GM21381 (cell line): Measurements from ENCODE around the gene ARSK.

Experiments
- ATAC-seq: cut with Tn5 transposase; IDR thresholded peaks from one replicate; pipeline ENCODE4 v1.9.1; 2021; ENCODE audit warnings: mild to moderate bottlenecking, moderate library complexity; ENCODE audit not compliant: unreplicated experiment

Gene ARSK, protein sequence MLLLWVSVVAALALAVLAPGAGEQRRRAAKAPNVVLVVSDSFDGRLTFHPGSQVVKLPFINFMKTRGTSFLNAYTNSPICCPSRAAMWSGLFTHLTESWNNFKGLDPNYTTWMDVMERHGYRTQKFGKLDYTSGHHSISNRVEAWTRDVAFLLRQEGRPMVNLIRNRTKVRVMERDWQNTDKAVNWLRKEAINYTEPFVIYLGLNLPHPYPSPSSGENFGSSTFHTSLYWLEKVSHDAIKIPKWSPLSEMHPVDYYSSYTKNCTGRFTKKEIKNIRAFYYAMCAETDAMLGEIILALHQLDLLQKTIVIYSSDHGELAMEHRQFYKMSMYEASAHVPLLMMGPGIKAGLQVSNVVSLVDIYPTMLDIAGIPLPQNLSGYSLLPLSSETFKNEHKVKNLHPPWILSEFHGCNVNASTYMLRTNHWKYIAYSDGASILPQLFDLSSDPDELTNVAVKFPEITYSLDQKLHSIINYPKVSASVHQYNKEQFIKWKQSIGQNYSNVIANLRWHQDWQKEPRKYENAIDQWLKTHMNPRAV

DNA sequence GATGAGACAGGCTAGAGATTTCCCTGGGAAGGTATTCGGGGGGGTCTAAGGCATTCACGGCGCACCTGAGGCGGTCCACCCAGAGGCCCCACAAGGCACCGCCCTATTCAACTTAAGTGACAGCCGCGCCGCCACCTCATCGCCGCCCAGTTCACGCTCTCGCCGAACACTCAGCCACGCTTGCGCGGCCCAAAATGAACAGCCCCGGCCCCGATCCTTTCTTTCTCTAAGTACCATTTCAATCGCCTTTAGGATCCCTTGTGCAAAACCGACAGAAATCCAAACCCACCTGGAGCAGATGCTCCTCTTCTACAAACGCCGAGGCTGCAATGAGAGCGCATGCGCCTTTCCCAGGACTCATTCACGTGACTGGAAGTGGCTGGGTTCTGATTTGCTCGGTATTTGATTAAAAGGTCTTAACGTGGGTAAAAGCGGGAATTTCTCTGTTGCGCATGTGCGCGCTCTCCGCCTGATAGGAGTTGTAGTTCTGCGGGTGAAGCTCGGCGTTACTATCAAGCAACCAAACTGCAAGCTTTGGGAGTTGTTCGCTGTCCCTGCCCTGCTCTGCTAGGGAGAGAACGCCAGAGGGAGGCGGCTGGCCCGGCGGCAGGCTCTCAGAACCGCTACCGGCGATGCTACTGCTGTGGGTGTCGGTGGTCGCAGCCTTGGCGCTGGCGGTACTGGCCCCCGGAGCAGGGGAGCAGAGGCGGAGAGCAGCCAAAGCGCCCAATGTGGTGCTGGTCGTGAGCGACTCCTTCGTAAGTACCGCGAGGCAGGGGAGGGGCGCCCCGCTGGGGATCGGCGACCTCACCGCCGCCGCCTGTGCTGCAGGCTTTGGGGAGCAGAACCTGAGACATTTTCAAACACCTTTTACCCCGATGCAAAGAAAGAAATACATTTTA is at the start of gene ARSK, which contains the start of gene SKIC3:
TSS of gene ARSK (plus strand) at position 455 of the 902 bp plus-strand sequence. CDS start at position 633, 178 bp downstream.
TSS of gene SKIC3 (minus strand) at position 331 of the 902 bp plus-strand sequence. CDS start 7,827 bp downstream, outside the sequence.
- ATAC-seq: peak; percentile 91

DNA sequence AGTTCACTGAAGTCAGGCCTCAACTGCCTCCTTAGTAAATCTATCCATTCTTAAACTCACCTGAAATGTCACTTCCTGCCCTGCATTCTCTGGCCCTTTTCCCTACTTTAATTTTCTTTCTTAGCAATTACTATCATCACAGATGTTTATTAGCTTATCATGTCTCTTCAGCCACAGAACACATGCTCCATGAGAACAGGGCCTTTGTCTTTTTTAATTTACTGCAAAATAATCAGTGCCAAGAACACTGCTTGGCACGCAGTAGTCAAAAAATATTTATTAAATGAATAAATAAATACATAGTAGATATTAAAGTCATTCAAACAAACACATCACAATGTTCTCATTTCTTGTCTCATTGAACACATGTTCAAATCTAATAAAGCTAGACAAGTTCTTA is 46.4 kb upstream of the ARSK start:
- ATAC-seq: no peak

DNA sequence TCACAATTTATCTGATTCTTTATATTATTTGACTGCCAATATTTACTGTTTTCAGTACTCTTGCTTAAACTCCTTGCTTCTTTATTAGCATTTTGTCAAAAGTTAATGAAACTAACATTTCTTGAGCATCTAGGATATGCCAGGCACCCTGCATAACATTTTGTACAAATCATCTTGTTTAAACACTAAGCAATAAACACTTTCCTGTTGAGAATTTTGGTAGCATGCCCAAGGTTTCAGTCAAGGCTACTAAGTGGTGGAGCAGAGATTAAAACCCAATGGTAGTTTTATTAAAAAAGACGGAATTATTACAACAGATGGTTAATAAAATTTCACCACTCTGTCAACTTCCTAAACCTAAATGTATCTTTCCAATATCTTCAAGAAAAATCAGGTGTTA is 43.3 kb upstream of the ARSK start:
- ATAC-seq: no peak

DNA sequence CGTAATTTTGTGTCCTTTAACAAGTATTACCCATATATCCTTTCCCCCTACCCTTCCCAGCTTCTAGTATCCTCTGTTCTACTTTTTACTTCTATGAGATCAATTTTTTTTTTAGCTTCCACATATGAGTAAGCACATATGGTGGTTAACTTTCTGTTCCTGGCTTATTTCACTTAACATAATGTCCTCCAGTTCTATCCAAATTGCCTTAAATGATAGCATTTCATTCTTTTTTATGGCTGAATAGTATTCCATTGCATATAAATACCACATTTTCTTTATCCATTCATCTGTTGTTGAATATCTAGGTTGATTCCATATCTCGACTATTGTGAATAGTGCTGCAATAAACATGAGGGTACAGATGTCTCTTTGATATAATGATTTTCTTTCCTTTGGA is 36.5 kb upstream of the ARSK start:
- ATAC-seq: no peak

DNA sequence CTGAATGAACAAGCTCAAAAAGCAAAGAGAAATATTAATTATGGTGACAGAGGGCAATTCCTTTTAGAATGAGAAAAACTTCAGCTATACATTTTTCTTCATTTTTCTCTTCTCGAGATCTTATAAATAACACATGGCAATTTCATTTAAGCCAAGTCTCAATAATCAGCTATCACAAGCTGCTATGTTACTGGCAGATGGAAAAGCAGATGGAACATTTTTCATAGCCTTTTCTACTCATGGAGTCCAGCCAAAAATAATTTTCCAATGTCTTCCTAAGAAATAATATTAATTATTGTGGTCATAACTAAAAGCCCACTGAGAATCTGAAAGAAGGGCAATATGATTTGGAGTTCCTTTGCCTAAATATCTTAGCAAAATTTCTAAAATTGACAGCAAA is 35.8 kb upstream of the ARSK start:
- ATAC-seq: no peak

DNA sequence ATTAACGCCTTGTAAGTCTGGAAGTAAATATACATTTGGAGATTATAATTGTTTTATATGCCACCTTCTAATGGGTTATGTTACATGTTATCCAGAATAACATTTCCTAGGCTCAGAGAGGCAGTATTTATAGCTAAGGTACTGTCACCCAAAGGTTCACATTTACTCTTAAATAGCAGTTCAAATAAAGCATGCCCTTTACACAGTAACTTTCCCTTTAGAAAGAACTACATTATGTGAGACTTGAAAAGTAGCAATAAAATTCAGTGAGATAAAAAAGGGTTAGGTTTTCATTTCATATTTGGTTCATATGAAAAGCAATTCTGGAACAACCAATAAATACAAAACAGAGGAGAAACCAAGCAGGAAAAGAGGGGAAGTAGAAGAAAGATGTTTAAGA is 35.2 kb upstream of the ARSK start:
- ATAC-seq: no peak

DNA sequence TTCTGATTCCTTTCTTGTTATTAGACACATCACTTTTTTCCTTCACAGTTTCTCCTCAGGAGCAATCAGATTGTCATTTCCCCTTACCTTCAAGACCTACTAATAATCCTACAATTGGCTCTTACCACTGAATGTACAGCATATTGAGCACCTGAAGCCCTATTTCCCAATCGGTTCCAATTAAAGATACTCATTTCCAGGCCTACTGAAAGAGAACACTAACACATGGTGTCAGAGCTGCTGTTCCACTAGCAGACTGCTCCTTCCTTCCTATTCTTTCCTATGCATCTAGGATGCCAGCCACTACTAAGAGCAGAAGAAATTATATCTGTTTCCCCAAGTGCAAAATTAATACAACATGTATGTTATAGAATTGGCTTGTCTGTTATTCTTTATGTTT is 34.7 kb upstream of the ARSK start:
- ATAC-seq: no peak

DNA sequence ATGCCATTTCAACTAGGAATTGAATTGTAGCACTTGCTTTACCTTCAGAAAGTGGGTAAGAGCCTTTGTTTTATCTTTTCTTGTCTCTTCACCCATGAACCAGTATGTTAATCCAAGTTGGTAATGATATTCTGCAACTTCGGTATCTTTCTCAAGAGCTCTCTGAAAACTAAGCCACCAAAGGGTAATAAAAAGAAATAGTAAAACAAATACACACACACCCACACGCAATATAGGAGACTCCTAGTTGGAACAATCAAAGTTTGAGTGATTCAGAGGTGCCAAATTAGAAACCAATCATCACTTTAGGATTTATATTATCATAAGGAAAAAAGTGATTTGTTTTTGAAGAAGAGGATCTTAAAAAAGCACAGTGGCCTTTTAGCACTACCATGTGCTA is 30.5 kb upstream of the ARSK start:
- ATAC-seq: no peak

DNA sequence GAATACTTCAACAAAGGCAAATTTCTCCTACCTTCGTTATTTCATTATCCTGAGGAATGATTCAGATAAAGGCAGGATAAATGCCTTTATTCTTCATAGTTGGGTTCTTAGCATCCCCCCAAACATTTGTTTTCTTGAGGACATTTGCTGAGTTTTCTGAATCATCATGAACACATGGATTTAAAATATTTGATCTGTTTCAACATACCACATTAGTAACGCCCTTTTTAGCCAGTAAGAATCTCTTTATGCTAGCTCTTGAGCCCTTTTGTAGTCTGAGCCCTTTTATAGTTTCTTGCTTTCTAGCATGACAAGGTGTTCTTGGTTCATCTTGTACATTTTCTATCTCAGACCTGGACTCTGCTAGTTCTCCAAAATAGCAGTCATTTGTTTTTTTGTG is 28.0 kb upstream of the ARSK start:
- no peak for ATAC-seq

DNA sequence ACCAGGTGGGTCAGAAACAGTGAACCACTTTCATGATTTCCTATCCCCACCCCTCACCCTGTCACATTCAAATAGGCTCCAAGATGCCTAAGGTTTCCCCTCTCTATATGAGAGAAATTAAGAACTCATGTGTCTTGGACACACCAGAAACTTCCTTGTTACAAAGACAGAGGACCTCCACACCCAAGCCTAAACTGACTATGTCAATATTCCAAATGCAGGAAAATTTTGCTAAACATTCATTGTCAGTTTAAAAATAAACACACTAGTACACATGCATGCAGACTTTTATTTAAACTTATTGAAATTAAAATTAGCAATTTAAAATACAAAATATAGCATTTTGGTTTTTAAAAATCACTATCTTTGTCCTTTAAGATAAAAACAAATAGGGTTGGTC is 26.3 kb upstream of the ARSK start:
- ATAC-seq: no peak

DNA sequence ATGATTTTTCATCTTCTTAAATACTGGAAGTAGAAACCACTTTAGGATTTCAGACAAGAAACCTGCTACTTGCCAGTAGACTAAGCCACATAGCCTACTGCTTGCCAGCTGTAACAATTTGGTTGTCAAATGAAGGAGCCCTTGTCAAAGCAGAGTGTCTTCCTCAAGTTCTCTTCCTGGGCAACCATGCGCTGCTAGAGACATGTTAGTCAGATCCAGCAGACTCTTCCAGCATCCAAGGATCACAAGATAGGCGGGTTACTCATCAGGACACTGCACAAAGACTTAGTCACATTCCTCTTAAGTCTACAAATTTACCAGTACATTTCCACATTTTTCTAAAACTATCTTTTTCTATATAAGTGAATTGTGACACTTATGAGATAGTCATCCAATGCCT is 24.5 kb upstream of the ARSK start:
- ATAC-seq: no peak

DNA sequence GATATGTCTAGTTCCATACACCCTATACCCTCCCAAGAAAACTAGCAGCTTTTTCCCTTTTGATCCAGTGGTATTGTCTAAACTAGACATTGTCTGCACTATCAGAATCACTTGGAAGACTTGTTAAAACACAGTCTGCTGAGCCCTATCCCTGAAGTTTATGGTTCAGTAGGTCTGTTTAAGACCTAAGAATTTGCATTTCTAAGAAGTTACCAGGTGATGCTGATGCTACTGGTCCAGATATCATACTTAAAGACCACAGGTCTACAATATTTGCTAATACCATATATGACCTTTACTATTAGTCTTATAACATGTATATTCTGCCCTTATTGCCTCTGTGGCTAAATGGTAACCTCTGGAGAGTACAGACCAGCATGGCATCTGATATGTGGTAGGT is 23.4 kb upstream of the ARSK start:
- no peak for ATAC-seq

DNA sequence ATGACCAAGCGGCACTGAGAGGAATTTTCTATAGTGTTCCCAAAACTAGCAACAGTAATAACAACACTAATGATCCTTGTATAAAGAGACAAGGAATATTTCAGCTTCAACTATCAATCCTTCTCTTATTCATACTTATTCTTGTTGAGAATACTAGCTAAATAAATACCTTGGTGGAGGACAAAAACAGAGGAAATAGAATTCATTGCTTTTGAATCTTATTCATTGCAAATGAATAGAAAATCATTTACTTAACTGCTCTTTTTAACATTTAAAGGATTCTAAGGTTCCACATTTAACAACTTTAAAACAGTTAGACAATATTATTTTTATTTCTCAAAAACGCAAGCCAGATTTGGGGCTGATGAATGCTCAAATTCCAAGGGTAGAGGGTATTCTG is 22.5 kb upstream of the ARSK start:
- ATAC-seq: no peak

DNA sequence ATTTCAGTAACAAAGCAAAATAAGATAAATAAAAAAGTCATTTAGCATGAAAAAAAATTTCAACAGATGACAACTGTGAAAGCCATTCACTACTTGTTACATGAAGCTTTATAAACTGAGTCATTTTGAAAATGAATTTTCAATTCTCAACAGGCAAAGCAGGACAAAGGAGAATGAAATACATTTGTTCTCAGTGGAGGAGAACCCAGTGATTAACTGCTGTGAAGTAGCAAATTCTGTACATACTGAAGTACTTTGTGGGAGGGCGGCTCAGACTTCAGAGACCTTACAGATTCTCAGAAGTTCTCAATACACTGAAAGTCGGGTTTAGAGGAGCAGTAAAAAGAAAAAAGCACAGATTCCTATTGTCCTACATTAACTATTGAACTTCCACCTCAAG is 21.8 kb upstream of the ARSK start:
- no peak for ATAC-seq

DNA sequence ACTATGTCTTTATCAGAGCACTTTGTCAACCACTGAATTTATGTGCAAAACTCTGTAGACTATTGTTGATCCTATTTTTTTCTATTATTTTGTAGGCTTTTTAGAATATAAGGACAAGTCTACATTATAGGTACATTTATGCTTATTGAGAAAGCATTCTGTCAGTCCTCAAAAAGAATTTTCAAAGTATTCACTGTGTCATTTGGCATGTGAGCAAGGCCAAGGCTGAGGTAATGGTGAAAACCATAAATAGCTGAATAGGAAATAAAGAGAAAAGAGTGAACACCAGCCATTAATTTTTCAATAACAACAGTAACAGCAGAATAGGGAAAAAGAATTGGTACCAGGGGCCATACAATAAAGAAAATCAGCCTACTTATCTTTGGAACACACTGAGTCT is 21.1 kb upstream of the ARSK start:
- no peak for ATAC-seq

DNA sequence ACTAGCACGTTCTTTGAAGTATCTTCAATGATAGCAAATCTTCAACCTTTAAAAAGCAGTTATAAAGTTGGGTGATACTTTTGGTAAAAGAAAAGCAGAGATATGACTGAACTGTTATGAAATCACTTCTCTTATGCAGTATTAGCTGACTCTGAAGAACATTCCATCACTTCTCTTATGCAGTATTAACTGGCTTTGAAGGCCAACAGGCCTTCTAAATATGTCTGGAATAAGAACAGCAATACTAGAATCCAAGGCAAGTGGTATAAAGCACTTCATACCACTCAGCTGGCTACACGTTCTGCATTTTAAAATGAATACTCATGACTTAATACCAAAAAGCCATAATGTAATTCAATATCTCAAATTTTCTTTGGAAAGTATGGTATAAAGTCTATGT is 17.4 kb upstream of the ARSK start:
- no peak for ATAC-seq

DNA sequence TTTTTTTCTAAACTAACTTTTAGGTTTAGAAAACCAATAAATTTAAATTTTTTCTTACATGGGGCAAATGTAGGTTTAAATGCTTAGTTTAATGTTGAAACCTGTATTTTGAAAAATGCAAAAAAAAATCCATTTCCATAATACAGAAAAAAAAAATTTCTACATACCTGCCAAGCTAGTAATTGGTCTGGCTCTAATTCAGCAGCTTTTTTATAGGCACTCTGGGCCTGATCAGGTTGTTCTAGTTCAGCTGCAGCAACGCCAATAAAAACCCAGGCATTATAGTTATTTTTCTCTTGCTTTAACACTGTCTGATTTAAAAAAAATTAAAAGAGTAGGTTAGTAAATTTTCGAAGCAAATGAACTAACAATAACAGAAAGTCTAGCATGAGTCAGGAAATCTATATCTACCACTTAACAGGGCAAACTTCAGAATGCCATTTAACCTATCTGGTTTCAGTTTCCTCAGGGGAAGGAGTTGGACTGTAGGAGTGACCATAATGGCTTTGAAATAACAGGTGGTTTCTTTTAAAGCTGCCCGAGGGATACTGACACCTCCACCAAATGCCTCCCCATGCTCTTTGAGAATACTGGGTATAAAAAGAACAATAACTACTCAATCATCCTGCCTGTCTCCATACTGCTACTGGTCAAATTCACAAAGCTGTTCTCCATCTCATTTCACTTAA is 11.7 kb upstream of the ARSK start:
- no peak for ATAC-seq

DNA sequence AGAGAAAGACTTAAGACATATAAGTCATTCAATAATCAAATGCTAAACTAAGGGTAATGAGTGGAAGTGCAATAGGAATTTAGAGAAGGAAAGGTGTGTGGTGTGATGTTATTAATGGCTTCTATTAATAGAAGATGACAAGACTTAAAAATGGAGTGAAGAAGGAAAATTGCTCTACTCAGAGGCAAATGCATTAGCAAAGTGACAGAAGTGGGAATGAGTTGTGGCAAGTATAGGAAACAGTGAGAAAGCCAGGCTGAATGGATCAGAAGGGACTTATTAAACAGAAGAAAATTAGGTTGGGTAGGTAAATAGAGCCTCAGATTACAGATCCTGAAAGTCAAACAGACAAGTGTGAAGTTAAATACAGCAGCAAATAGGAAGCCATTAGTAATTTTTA is 5.9 kb upstream of the ARSK start:
- no peak for ATAC-seq

DNA sequence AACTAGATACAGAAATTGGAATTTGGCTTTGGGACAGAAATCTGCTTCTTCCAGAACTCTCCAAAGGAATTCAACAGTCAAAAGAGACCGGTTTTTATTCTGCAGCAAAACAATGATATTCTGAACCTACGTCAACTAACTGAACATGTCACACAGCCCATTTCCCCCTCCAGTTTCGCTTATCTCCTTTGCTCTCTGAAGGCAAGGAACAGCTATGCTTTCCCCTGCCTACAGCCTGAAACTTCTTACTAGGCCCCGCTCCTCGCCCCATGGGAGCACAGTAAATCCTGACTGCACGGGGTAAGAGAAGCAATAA is 612 bp upstream of the ARSK start:
- ATAC-seq: peak; percentile 19

DNA sequence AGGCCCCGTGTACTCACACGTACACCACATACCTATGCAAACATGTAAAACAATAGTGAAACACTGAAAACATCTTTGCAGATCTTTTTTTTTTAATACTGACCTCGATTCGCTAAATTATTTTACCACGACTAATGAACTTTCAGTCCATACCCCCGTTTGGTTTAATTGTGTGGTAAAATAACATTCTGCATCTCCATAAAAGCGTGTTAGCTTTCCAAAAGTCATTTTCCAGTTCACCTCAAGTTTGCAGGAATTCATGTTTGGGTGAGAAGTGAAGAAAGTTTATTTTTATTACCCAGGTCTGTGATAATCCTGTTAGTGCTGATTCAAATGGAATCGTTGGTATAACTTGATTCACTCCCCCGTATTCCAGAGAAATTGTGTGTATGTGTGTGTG is 652 bp downstream of the ARSK start:
- no peak for ATAC-seq

DNA sequence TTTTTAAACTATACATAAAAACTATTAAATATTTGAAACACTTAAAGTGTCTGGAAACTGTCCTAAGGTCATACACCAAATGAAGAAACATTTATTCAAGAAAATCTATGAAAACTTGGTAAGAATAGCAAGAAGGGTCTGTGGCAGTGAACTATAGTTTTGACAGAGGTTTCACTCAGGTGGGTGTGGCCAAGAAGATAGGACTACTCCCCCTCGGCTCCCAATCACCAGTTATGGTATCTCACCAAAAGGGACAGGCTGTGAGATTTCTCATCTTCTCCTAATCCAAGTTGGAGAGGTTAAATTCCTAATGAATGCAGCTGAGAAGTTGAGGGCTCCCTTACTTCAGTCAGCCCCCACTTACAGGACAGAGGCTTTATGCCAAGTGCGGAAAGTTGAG is 2.9 kb downstream of the ARSK start:
- ATAC-seq: no peak
